HepG2 (cell line): ENCODE measurements around the gene RPTN. TPM values are rescaled to one million over a fixed set of nuclear protein-coding genes. Genes with fewer than 3 reads are reported as not detected.

Source experiments
- ATAC-seq: fragments of 200-7000 bp; cut with Tn5 transposase; 3 replicates; pipeline ENCODE4 v1.9.1; 2020; ENCODE audit warnings: mild to moderate bottlenecking, moderate library complexity
- BruUV-seq: library from RNA; stranded (reverse); fragments of 400-500 nt; replicated peaks from 2 replicates; lab custom pipeline; 2021; lab: Mats Ljungman, UMichigan
- CTCF ChIA-PET: fragments of 300-600 bp; formaldehyde crosslinking; extraction: SDS; loops from one replicate; lab custom pipeline; 2021; ENCODE audit warnings: low total read pairs, inconsistent platforms, low intra/inter-chr PET ratio; lab: Yijun Ruan, JAX
- POLR2A ChIA-PET: fragments of 350-600 bp; sonication (Branson Sonifier 250); formaldehyde crosslinking; loops from one replicate; lab custom pipeline; 2020; ENCODE audit warnings: antibody characterized with exemption, inconsistent platforms; lab: Yijun Ruan, JAX
- DNase-seq: peaks from one replicate; pipeline ENCODE4 v3.0.0-alpha.2; 2015; ENCODE audit warnings: low spot score
- FAIRE-seq: peaks from 3 replicates; lab custom pipeline; 2011; peaks lifted over from hg19 to GRCh38; lab: Jason Lieb, UNC
- H2AFZ ChIP-seq: one replicate; pipeline ENCODE4 v1.6.1; 2011; ENCODE audit warnings: low read length, inconsistent platforms
- H3K27ac ChIP-seq: fragments of 300-600 bp; 3 replicates; pipeline ENCODE4 v1.8.0; 2011; ENCODE audit warnings: mixed run types, mild to moderate bottlenecking, mixed read lengths, low read length, inconsistent platforms; ENCODE audit not compliant: insufficient read depth; ENCODE audit errors: extremely low read length
- H3K27me3 ChIP-seq, 2 experiments: fragments of 200-600 bp in 1 of 2; 2 replicates in 1 of 2; 3 replicates in 1 of 2; pipeline versions ENCODE4 v1.6.0 to v1.8.0; 2011; ENCODE audit warnings: low read length in 2 of 2, mild to moderate bottlenecking in 2 of 2, moderate library complexity in 2 of 2, inconsistent platforms in 1 of 2; ENCODE audit not compliant: insufficient read depth in 2 of 2, control insufficient read depth in 1 of 2
- H3K36me3 ChIP-seq, 2 experiments: fragments of 200-600 bp in 1 of 2; replicated peaks in 1 of 2; 2 replicates in 1 of 2; 3 replicates in 1 of 2; pipeline versions ENCODE4 v1.5.1 to v1.8.0; 2011; ENCODE audit warnings: low read length in 2 of 2, inconsistent platforms in 1 of 2; ENCODE audit not compliant: insufficient read depth in 2 of 2, control insufficient read depth in 1 of 2
- H3K4me1 ChIP-seq: 2 replicates; pipeline ENCODE4 v1.5.1; 2012; ENCODE audit warnings: low read length, inconsistent platforms; ENCODE audit not compliant: insufficient read depth
- H3K4me2 ChIP-seq: 2 replicates; pipeline ENCODE4 v1.6.0; 2011; ENCODE audit warnings: low read depth, low read length, inconsistent platforms
- H3K4me3 ChIP-seq, 3 experiments: fragments of 200-600 bp in 1 of 3; sonication (generic), shearing (Covaris generic) in 1 of 3; replicated peaks in 1 of 3; 2 replicates each; pipeline ENCODE4 v1.5.1; 2011 to 2016; ENCODE audit warnings: low read length in 3 of 3, inconsistent platforms in 2 of 3, low read depth in 2 of 3, mild to moderate bottlenecking in 2 of 3, control low read depth in 1 of 3, mixed read lengths in 1 of 3; ENCODE audit not compliant: insufficient read depth in 1 of 3
- H3K79me2 ChIP-seq: one replicate; pipeline ENCODE4 v1.6.1; 2011; ENCODE audit warnings: low read length, inconsistent platforms; ENCODE audit not compliant: insufficient read depth
- H3K9ac ChIP-seq: 2 replicates; pipeline ENCODE4 v1.6.0; 2011; ENCODE audit warnings: mild to moderate bottlenecking, low read depth, low read length, inconsistent platforms; ENCODE audit not compliant: insufficient read depth
- H3K9me3 ChIP-seq: 2 replicates; pipeline ENCODE4 v1.5.1; 2012; ENCODE audit warnings: mild to moderate bottlenecking, low read length
- H4K20me1 ChIP-seq: 2 replicates; pipeline ENCODE4 v1.6.0; 2011; ENCODE audit warnings: inconsistent platforms, mild to moderate bottlenecking, low read length, moderate library complexity; ENCODE audit not compliant: insufficient read depth
- CEBPB ChIP-seq: IDR thresholded peaks from 2 replicates; pipeline ENCODE4 v1.6.1; 2011; ENCODE audit warnings: low read depth, low read length, improper control_type of control experiment, borderline replicate concordance
- E2F5 ChIP-seq: sonication (generic); formaldehyde crosslinking; conservative IDR thresholded peaks from 2 replicates; pipeline ENCODE4 v1.4.0; 2020; ENCODE audit warnings: missing genetic modification reagents
- HNRNPL ChIP-seq: fragments of 200-400 bp; formaldehyde crosslinking; IDR thresholded peaks from 2 replicates; pipeline ENCODE4 v1.6.1; 2017; ENCODE audit warnings: mild to moderate bottlenecking, low read depth, low read length
- POLR2AphosphoS2 ChIP-seq: IDR thresholded peaks from 2 replicates; pipeline ENCODE4 v1.6.1; 2011; ENCODE audit warnings: low read depth, low read length, improper control_type of control experiment
- PTBP1 ChIP-seq: fragments of 200-400 bp; formaldehyde crosslinking; IDR thresholded peaks from 2 replicates; pipeline ENCODE4 v1.6.1; 2018; ENCODE audit warnings: low read length, low read depth; ENCODE audit not compliant: poor library complexity, severe bottlenecking
- ZMAT3 ChIP-seq: sonication (generic); formaldehyde crosslinking; conservative IDR thresholded peaks from 2 replicates; pipeline ENCODE4 v1.7.0; 2021; ENCODE audit warnings: missing genetic modification reagents
- ZNF33B ChIP-seq: sonication (generic); formaldehyde crosslinking; IDR thresholded peaks from 2 replicates; pipeline ENCODE4 v1.5.1; 2020; ENCODE audit warnings: mild to moderate bottlenecking, missing genetic modification reagents
- ZNF784 ChIP-seq: sonication (generic); formaldehyde crosslinking; IDR thresholded peaks from 2 replicates; pipeline ENCODE4 v1.5.1; 2020; ENCODE audit warnings: missing genetic modification reagents, mild to moderate bottlenecking, borderline replicate concordance
- in situ Hi-C: cut with HindIII; loops from 2 replicates; pipeline ENCODE4 v1.10.0; 2017; ENCODE audit warnings: low pct_unique_long_range_greater_than_20kb; ENCODE audit not compliant: extremely low pct_ligation_motif_present
- intact Hi-C: fragments of 100-400 bp; cut with micrococcal nuclease; formaldehyde crosslinking; loops from one replicate; pipeline ENCODE4 v1.10.0; 2022; ENCODE audit not compliant: unreplicated experiment
- polyA plus RNA-seq, 8 experiments: library from polyadenylated mRNA; depleted of rRNA in 3 of 8; stranded (reverse) in 7 of 8; unstranded in 1 of 8; fragments of >200 nt; fragmentation: Illumina TruSeq in 4 of 8; extraction: Trizol in 4 of 8; gene quantifications; 2 replicates each; pipeline versions ENCODE4 v1.2.1 to v1.2.3, GENCODE V29; 2011 to 2016; ENCODE audit warnings: low read depth in 4 of 8, missing spikeins in 1 of 8, mixed read lengths in 1 of 8; ENCODE audit not compliant: insufficient read depth in 1 of 8
- total RNA-seq, 5 experiments: library from RNA; depleted of rRNA; stranded (reverse); fragments of >200 nt; fragmentation: Illumina TruSeq; extraction: Trizol; gene quantifications; 2 replicates each; pipeline ENCODE4 v1.2.3, GENCODE V29; 2016; ENCODE audit warnings: low read depth in 1 of 5
- TF ChIP-seq, protein P1 (sequence below): sonication (generic); formaldehyde crosslinking; IDR thresholded peaks from 2 replicates; pipeline ENCODE4 v1.8.0; 2022; ENCODE audit warnings: mild to moderate bottlenecking, missing genetic modification reagents, moderate library complexity

Gene RPTN
- total and polyA plus RNA-seq, 2 of the 13 experiments (the other 11 are each of a cell fraction or from before 2014, with no cell fraction given): not detected

DNA sequence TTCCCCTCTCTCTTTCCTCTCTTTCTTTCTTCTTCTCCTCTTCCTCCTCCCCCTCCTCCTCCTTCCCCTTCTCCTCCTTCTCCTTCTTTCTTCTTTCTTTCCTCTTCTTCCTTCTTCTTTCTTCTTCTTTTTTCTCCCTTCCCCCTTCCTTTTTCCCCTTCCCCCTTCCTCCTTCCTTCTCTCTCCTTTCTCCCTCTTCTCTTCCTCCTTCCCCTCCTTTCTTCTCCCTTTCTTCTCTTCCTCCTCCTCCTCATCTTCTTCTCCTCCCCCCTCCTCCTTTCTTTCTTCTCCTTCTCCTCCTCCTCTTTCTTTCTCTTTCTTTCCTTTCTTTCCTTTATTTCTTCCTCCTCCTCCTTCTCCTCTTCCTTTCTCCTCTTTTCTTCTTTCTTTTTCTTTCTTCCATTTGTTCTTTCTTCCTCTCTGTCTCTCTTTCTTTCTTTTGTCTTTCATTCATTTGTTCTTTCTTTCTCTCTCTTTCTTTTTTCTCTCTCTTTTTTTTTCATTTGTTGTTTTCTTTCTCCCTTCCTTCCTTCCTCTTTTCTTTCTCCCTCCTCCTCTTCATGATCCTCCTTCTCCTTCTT, 38.4 kb upstream of the RPTN start (continued):
- TF ChIP-seq, protein P1, sequence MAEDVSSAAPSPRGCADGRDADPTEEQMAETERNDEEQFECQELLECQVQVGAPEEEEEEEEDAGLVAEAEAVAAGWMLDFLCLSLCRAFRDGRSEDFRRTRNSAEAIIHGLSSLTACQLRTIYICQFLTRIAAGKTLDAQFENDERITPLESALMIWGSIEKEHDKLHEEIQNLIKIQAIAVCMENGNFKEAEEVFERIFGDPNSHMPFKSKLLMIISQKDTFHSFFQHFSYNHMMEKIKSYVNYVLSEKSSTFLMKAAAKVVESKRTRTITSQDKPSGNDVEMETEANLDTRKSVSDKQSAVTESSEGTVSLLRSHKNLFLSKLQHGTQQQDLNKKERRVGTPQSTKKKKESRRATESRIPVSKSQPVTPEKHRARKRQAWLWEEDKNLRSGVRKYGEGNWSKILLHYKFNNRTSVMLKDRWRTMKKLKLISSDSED (CRISPR knock-in tag): no peak
- no peak for TF ChIP-seq ZNF33B (CRISPR knock-in tag)

DNA sequence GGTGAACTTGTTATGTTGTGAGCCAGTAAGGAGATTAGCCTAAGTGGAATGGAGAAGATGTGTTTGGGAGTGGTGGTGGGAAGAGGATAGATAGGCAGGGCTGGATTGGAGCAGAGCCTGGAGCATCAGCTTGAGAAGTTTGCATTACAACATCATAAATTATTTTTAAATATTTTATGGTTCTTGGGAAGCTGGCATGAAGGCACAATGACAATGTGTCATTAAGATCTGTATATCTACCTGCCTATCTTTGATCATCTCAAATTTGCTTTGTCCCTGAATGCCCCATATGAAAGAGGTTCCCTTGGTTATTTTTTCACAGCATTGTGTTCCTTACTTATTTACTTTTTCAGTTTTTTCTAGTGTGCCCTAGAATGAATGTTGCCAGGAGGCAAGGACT, 32.7 kb upstream of the RPTN start:
- no peaks in the 10 kb centered on the region for H3K9me3 ChIP-seq
- intact Hi-C loops: loop anchor here (2.0 kb wide), 1 partner anchor 267 kb away; no protein-coding TSS in a partner anchor
- H2AFZ ChIP-seq: no peak overlapping the region
- ATAC-seq: no peak
- H4K20me1 ChIP-seq: no peaks in the 10 kb centered on the region
- TF ChIP-seq PTBP1 (no peak), E2F5 (CRISPR knock-in tag) (no peak), HNRNPL (no peak), CEBPB (no peak), POLR2AphosphoS2 (no peak), ZMAT3 (no peak), ZNF784 (CRISPR knock-in tag) (no peak)
- TF ChIP-seq, all 625 proteins: peak for 0
- Histone ChIP-seq H3K4me1 (no peaks in the 10 kb centered on the region), H3K4me3 (no peak overlapping the region), H3K27me3 (no peaks in the 10 kb centered on the region), H3K27ac (no peak overlapping the region), H3K36me3 (no peaks in the 10 kb centered on the region), H3K4me2 (no peak overlapping the region), H3K79me2 (no peaks in the 10 kb centered on the region), H3K9ac (no peak overlapping the region)
- in situ Hi-C loops: no loop called here
- CTCF ChIA-PET: no interaction called here
- POLR2A ChIA-PET: no interaction called here
- BruUV-seq: no TSS peak
- FAIRE-seq: no peak
- no peak for DNase-seq
